ENCODE measurements around the gene DPH6. TPM values are rescaled to one million over a fixed set of nuclear protein-coding genes. Genes with fewer than 3 reads are reported as not detected.

Gene DPH6
- total RNA-seq, 1 experiment from 2014 or later: 31.7 TPM

DNA sequence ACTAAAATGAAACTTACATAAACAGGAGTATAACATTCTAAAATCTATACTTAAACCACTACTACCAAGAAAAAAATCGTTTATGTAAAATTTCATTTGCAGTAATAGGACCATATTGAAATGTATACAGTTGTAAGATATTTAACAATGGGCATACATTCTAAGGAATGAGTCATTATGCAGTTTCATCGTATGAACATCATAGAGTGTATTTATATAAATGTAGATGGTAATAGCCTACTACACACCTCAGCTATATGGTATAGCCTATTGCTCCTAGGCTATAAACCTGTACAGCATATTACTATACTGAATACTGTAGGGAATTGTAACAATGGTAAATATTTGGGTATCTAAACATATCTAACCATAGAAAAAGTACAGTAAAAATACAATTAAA is 79.5 kb downstream of the DPH6 start:
- Mint-ChIP-seq H3K36me3 (no peaks in the 10 kb centered on the region), H3K27ac (no peak overlapping the region), H3K27me3 (ENCODE audit: low read depth) (no peaks in the 10 kb centered on the region), H3K4me3 (no peak overlapping the region), H3K4me1 (peaks cover 7% of the 10 kb centered on the region), H3K9me3 (no peaks in the 10 kb centered on the region)
- ChIA-PET POLR2A (no interaction called here), CTCF (no interaction called here)
- TF ChIP-seq, protein P1, sequence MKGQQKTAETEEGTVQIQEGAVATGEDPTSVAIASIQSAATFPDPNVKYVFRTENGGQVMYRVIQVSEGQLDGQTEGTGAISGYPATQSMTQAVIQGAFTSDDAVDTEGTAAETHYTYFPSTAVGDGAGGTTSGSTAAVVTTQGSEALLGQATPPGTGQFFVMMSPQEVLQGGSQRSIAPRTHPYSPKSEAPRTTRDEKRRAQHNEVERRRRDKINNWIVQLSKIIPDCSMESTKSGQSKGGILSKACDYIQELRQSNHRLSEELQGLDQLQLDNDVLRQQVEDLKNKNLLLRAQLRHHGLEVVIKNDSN (CRISPR knock-in tag; IDR thresholded peaks at IDR 0.05): no peak
- no peak for TF ChIP-seq USF2 (CRISPR knock-in tag; IDR thresholded peaks at IDR 0.05)
- TF ChIP-seq, protein P2, sequence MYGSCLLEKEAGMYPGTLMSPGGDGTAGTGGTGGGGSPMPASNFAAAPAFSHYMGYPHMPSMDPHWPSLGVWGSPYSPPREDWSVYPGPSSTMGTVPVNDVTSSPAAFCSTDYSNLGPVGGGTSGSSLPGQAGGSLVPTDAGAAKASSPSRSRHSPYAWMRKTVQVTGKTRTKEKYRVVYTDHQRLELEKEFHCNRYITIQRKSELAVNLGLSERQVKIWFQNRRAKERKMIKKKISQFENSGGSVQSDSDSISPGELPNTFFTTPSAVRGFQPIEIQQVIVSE (CRISPR knock-in tag; IDR thresholded peaks at IDR 0.05; ENCODE audit: borderline replicate concordance): no peak
- no peak for TF ChIP-seq RORB (CRISPR knock-in tag; IDR thresholded peaks at IDR 0.05)
- TF ChIP-seq ZBTB21 (CRISPR knock-in tag; IDR thresholded peaks at IDR 0.05; ENCODE audit: borderline replicate concordance): no peak
- TF ChIP-seq TP53 (CRISPR knock-in tag; IDR thresholded peaks at IDR 0.05): no peak
- no peak for TF ChIP-seq FOXK1 (CRISPR knock-in tag; IDR thresholded peaks at IDR 0.05)
- TF ChIP-seq PREB (CRISPR knock-in tag; IDR thresholded peaks at IDR 0.05; ENCODE audit: borderline replicate concordance): no peak
- no peak for TF ChIP-seq GRHL2 (CRISPR knock-in tag; IDR thresholded peaks at IDR 0.05; ENCODE audit: insufficient replicate concordance, severe bottlenecking)
- DNase-seq (ENCODE audit: low spot score): no peak
- ATAC-seq: no peak

GRCh38 chr15:35465783-35466182 is 80.2 kb downstream of the DPH6 start:
- no peak for DNase-seq (ENCODE audit: low spot score)
- TF ChIP-seq HMGA2 (CRISPR knock-in tag; IDR thresholded peaks at IDR 0.05): no peak
- TF ChIP-seq ZNF281 (CRISPR knock-in tag; IDR thresholded peaks at IDR 0.05): no peak
- TF ChIP-seq, protein P3, sequence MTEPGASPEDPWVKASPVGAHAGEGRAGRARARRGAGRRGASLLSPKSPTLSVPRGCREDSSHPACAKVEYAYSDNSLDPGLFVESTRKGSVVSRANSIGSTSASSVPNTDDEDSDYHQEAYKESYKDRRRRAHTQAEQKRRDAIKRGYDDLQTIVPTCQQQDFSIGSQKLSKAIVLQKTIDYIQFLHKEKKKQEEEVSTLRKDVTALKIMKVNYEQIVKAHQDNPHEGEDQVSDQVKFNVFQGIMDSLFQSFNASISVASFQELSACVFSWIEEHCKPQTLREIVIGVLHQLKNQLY (CRISPR knock-in tag; IDR thresholded peaks at IDR 0.05): no peak
- TF ChIP-seq JAZF1 (CRISPR knock-in tag; IDR thresholded peaks at IDR 0.05): no peak
- TF ChIP-seq CBFB (CRISPR knock-in tag; IDR thresholded peaks at IDR 0.05; ENCODE audit: low read depth): no peak
- no peak for TF ChIP-seq SMAD3 (CRISPR knock-in tag; IDR thresholded peaks at IDR 0.05; ENCODE audit: borderline replicate concordance)
- TF ChIP-seq, protein P4, sequence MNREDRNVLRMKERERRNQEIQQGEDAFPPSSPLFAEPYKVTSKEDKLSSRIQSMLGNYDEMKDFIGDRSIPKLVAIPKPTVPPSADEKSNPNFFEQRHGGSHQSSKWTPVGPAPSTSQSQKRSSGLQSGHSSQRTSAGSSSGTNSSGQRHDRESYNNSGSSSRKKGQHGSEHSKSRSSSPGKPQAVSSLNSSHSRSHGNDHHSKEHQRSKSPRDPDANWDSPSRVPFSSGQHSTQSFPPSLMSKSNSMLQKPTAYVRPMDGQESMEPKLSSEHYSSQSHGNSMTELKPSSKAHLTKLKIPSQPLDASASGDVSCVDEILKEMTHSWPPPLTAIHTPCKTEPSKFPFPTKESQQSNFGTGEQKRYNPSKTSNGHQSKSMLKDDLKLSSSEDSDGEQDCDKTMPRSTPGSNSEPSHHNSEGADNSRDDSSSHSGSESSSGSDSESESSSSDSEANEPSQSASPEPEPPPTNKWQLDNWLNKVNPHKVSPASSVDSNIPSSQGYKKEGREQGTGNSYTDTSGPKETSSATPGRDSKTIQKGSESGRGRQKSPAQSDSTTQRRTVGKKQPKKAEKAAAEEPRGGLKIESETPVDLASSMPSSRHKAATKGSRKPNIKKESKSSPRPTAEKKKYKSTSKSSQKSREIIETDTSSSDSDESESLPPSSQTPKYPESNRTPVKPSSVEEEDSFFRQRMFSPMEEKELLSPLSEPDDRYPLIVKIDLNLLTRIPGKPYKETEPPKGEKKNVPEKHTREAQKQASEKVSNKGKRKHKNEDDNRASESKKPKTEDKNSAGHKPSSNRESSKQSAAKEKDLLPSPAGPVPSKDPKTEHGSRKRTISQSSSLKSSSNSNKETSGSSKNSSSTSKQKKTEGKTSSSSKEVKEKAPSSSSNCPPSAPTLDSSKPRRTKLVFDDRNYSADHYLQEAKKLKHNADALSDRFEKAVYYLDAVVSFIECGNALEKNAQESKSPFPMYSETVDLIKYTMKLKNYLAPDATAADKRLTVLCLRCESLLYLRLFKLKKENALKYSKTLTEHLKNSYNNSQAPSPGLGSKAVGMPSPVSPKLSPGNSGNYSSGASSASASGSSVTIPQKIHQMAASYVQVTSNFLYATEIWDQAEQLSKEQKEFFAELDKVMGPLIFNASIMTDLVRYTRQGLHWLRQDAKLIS (CRISPR knock-in tag; IDR thresholded peaks at IDR 0.05; ENCODE audit: borderline replicate concordance): no peak

More at GRCh38 chr15:35465783-35466182, 80.2 kb downstream of the DPH6 start:
- H3K4me3 Mint-ChIP-seq: no peak overlapping the region
- no peaks in the 10 kb centered on the region for H3K36me3 Mint-ChIP-seq
- ChIA-PET POLR2A (no interaction called here), CTCF (no interaction called here)
- H3K4me1 Mint-ChIP-seq: peaks cover 7% of the 10 kb centered on the region
- ATAC-seq: no peak
- H3K9me3 Mint-ChIP-seq: no peaks in the 10 kb centered on the region
- H3K27me3 Mint-ChIP-seq (ENCODE audit: low read depth): no peaks in the 10 kb centered on the region
- H3K27ac Mint-ChIP-seq: no peak overlapping the region
